GM12865 (cell line): ENCODE measurements around the gene DAO.
A peak's percentile ranks its signal among the peaks of the same experiment; 100 is the strongest.

Experiments
- DNase-seq: peaks from one replicate; pipeline ENCODE4 v3.0.0; 2010; ENCODE audit warnings: low read depth
- H3K4me3 ChIP-seq: 2 replicates; pipeline ENCODE4 v1.5.1; 2011; ENCODE audit warnings: mild to moderate bottlenecking, low read depth, low read length, control low read depth
- TF ChIP-seq, protein P1 (sequence below): IDR thresholded peaks from 2 replicates; pipeline ENCODE4 v1.5.1; 2011; ENCODE audit warnings: low read length, control low read depth, low read depth, inconsistent platforms; ENCODE audit not compliant: insufficient read depth; ENCODE audit errors: missing control alignments

DAO gene

DNA sequence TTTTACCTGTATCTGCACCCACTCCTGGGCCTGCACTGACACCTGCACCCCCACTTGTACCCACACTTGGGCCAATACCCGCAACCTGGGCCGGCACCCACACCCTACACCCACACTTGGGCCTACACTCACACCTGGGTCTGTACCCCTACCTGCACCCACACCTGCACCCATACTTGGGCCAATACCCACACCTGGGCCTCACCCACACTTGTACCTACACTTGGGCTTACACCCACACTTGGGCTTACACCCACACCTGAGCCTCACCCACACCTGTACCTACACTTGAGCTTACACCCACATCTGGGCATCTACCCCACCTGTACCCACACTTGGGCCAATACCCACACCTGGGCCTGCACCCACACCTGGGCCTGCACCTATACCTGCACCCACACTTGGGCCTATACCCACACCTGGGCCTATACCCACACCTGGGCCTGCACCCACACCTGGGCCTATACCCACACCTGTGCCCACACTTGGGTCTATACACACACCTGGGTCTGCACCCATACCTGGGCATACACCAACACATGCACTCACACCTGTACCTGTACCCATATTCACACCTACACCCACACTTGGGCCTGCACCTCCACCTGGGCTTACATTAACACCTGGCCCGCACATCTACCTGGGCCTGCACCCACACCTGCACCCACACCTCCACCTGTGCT is 39.2 kb downstream of the DAO start:
- no peak for DNase-seq
- no peak overlapping the region for H3K4me3 ChIP-seq
- TF ChIP-seq, protein P1, sequence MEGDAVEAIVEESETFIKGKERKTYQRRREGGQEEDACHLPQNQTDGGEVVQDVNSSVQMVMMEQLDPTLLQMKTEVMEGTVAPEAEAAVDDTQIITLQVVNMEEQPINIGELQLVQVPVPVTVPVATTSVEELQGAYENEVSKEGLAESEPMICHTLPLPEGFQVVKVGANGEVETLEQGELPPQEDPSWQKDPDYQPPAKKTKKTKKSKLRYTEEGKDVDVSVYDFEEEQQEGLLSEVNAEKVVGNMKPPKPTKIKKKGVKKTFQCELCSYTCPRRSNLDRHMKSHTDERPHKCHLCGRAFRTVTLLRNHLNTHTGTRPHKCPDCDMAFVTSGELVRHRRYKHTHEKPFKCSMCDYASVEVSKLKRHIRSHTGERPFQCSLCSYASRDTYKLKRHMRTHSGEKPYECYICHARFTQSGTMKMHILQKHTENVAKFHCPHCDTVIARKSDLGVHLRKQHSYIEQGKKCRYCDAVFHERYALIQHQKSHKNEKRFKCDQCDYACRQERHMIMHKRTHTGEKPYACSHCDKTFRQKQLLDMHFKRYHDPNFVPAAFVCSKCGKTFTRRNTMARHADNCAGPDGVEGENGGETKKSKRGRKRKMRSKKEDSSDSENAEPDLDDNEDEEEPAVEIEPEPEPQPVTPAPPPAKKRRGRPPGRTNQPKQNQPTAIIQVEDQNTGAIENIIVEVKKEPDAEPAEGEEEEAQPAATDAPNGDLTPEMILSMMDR = no peak

DNA sequence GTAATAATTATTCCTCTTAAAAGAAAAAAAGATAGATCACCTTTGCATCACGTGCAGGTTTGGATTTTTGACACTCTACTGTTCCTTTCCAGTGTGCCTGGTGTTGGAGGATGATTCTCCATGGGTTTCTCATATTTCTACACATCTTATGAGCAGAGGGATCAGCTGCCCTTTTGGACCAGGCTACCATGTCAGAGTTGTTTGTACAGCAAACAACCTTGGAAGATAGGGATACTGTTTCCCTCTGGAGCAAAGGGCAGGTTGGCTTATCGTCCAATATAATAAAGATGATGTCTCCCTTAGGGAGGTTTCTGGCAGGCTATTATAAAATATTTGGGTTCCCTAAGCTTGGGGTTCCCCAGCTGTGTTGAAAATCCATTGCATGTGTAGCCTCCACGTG is 42.1 kb downstream of the DAO start:
- TF ChIP-seq, protein P1 = no peak
- no peak for DNase-seq
- no peak overlapping the region for H3K4me3 ChIP-seq

DNA sequence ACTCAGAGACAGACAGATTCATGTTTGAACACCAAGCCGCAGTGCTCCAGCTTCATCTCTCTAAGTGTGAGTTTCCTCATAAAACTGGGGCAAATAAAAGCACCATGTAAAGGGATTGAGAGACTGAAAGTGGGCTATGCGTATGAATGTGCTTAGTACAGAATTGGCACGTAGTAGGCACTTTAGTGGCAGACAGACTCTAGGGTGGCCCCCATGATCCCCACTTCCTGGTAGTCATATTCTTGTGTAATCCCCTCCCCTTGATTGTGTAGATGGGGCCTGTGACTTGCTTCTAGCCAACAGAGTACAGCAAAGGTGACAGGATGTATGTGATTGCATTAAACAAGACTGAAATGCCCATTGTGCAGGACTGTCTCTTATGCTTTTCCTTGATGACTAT is 43.0 kb downstream of the DAO start:
- TF ChIP-seq, protein P1 = no peak
- DNase-seq = no peak
- H3K4me3 ChIP-seq = no peak overlapping the region

DNA sequence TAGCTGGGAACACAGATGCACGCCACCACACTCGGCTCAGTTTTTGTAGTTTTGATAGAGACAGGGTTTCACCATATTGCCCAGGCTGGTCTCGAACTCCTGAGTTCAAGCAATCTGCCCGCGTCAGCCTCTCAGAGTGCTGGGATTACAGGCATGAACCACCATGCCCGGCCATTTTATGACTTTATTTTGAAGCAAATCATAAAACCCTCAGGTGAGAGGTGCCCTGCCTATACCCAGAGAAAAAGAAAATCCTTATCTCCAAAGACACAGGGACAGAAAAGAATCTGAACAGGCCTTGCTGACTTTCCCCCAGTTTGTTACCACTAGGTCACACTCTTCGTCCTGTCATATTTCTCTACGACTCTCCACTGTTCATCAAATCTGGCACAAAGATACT is 48.8 kb downstream of the DAO start:
- TF ChIP-seq, protein P1 = no peak
- no peak for DNase-seq
- no peak overlapping the region for H3K4me3 ChIP-seq

DNA sequence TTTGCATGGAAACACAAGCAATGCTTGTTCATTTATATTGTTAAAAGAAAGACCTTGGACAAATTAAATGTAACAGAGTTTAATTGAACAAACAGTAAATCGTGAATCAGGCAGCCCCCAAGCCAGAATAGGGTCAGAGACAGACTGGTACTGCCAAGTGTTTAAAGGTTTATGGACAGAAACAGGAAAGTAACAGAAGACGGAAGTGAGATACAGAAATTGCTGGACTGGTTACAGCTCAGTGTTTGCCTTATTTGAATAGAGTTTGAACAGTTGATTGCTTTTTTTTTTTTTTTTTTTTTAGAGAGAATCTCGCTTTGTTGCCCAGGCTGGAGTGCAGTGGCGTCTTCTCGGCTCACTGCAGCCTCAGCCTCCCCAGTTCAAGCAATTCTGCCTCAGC is 50.3 kb downstream of the DAO start:
- DNase-seq = peak; percentile 54
- TF ChIP-seq, protein P1 = no peak
- no peak overlapping the region for H3K4me3 ChIP-seq

DNA sequence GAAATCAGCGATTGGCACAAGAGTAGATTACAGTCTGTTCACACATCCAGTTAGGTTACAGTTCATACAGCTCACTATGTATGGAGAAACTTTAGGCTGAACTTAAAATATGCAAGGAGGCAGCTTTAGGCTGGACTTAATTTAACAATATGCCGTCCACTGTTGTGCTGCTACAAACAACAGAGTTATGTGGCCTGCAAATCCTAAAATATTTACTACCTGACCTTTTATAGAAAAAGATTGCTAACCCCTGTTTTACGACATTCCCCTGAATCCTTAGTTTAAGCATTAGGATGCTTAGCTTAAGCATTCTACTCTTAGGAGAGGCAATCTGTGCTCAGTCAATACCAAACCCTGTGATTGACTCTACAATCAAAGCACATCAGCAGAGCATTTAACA is 50.9 kb downstream of the DAO start:
- no peak overlapping the region for H3K4me3 ChIP-seq
- TF ChIP-seq, protein P1 = no peak
- no peak for DNase-seq

DNA sequence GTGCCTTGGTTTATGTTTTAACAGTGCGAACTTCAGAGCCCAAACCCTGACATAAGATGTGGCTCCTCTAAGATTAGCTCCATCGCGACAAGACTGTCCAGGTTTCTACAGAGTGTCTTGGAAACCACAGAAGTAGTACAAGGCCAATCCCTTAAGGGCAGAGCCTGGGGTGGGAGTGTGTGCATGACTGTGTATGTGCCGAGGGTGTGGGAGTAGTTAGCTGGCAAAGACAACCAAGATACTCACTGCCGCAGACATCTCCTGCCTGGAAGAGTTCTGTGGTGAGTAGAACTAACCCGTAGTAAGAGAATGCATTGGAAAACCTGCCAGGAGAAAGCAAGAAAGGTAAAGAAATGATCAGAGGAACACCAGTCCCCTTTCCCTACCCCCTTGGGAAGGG is 54.1 kb downstream of the DAO start:
- DNase-seq = no peak
- TF ChIP-seq, protein P1 = no peak

More for the DNA sequence above, 54.1 kb downstream of the DAO start:
- no peak overlapping the region for H3K4me3 ChIP-seq
